Stomach (tissue), 19 donors: ENCODE results near the gene ZNF57. TPM values are rescaled to one million over a fixed set of nuclear protein-coding genes. Genes with fewer than 3 reads are reported as not detected.

ENCODE experiments used
- DNase-seq, 2 donors: peaks; one replicate each; pipeline versions ENCODE4 v3.0.0 to v3.0.0-alpha.2; 2013 to 2019
- H3K27ac ChIP-seq, 5 donors: fragments of 200-600 bp in 4 of 5; sonication (generic) in 4 of 5; one replicate each; pipeline ENCODE4 v1.5.1; 2013 to 2019; ENCODE audit warnings: mild to moderate bottlenecking in 1 of 5, moderate library complexity in 1 of 5
- H3K27me3 ChIP-seq, 3 donors: fragments of 200-600 bp; sonication (generic); one replicate each; pipeline ENCODE4 v1.5.1; 2017 to 2019; ENCODE audit warnings: mixed run types in 1 of 3
- H3K36me3 ChIP-seq, 4 donors: fragments of 200-600 bp; sonication (generic); 1 replicate in 3 of 4; 2 replicates in 1 of 4; pipeline ENCODE4 v1.5.1; 2016 to 2019
- H3K4me1 ChIP-seq, 4 donors: fragments of 200-600 bp; sonication (generic); one replicate each; pipeline ENCODE4 v1.5.1; 2016 to 2019
- H3K4me3 ChIP-seq, 4 donors: fragments of 200-600 bp; sonication (generic) in 3 of 4; one replicate each; pipeline ENCODE4 v1.5.1; 2016 to 2019; ENCODE audit warnings: mild to moderate bottlenecking in 1 of 4
- H3K9me3 ChIP-seq, 4 donors: fragments of 200-600 bp; sonication (generic); one replicate each; pipeline ENCODE4 v1.5.1; 2016 to 2019
- EP300 ChIP-seq: sonication (generic); formaldehyde crosslinking; IDR thresholded peaks from one replicate; pipeline ENCODE4 v1.6.1; 2017; ENCODE audit warnings: antibody characterized with exemption
- POLR2A ChIP-seq, 4 donors: fragments of 450-650 bp; IDR thresholded peaks; one replicate each; pipeline ENCODE4 v1.6.1; 2016; ENCODE audit warnings: antibody characterized with exemption in 4 of 4, control low read depth in 2 of 4, mild to moderate bottlenecking in 1 of 4, moderate library complexity in 1 of 4
- POLR2AphosphoS5 ChIP-seq, 3 donors: sonication (generic); formaldehyde crosslinking; IDR thresholded peaks; one replicate each; pipeline ENCODE4 v1.6.1; 2016; ENCODE audit warnings: antibody characterized with exemption in 3 of 3
- WGBS, 5 donors: extraction: QIAGEN DNeasy Blood & Tissue Kit in 3 of 5; methylation state at CpG; one replicate each; pipeline versions ENCODE4 v1.1.5 to v1.1.7; 2013 to 2018; 5-methylcytosine and 5-hydroxymethylcytosine counted together
- intact Hi-C: fragments of 100-400 bp; cut with DNase I; formaldehyde crosslinking; loops from one replicate; pipeline ENCODE4 v1.15.1; 2023; ENCODE audit warnings: low total_unique reads
- long read RNA-seq, 10 donors: transcript quantifications; one replicate each; lab custom pipeline, GENCODE V29; 2026
- polyA plus RNA-seq, 3 donors: library from polyadenylated mRNA; stranded (reverse); fragments of 200-250 nt; gene quantifications; one replicate each; pipeline ENCODE4 v1.2.3, GENCODE V29; 2013
- total RNA-seq, 5 donors: library from RNA; depleted of rRNA; stranded (reverse); fragments of >200 nt; gene quantifications; one replicate each; pipeline versions ENCODE4 v1.1.0 to v1.2.3, GENCODE V29; 2014 to 2016
- TF ChIP-seq, protein P1 (sequence below), 7 experiments: fragments of 450-650 bp in 4 of 7; fragments of 200-600 bp in 3 of 7; sonication (generic) in 3 of 7; IDR thresholded peaks; one replicate each; pipeline ENCODE4 v1.5.1; 2016 to 2019; ENCODE audit warnings: antibody characterized with exemption in 7 of 7, control low read depth in 2 of 7, mild to moderate bottlenecking in 1 of 7
- donor health status: healthy with polysubstance abuse.
- donor health status: Bipolar disorder and iron deficiency.
- donor health status: healthy.

Gene ZNF57
- total RNA-seq: 10 to 100 TPM in 4 of 5 donors, under 1 TPM in 1; 0.89 to 42.0 (median 16.5) TPM
- polyA plus RNA-seq: 10 to 100 TPM in 1 of 3 donors, 1 to 10 TPM in 2; 7.4 to 11.2 (median 9.5) TPM
- long read RNA-seq, donor 1, partial matches to known transcripts: 0 of 2 reads
- long read RNA-seq, donor 1, other reads (novel, unspliced or antisense): 0 of 2 reads
- long read RNA-seq, donor 2: 0 reads
- long read RNA-seq, donor 3, partial matches to known transcripts: 0 of 1 reads
- long read RNA-seq, donor 3, other reads (novel, unspliced or antisense): 0 of 1 reads
- long read RNA-seq, donor 4: 0 reads
- long read RNA-seq, donor 5, partial matches to known transcripts: 0 of 1 reads
- long read RNA-seq, donor 5, other reads (novel, unspliced or antisense): 0 of 1 reads
- long read RNA-seq, donor 6, transcript ZNF57-201 (4 exons, 2,003 nt): major isoform, 14 of 14 reads
- long read RNA-seq, donor 6, partial matches to known transcripts: 0 of 14 reads
- long read RNA-seq, donor 6, other reads (novel, unspliced or antisense): 0 of 14 reads
- long read RNA-seq, donor 7, partial matches to known transcripts: 0 of 4 reads
- long read RNA-seq, donor 7, other reads (novel, unspliced or antisense): 0 of 4 reads
- long read RNA-seq, donor 8, partial matches to known transcripts: 0 of 4 reads
- long read RNA-seq, donor 8, other reads (novel, unspliced or antisense): 0 of 4 reads
- long read RNA-seq, donor 9, partial matches to known transcripts: 0 of 3 reads
- long read RNA-seq, donor 9, other reads (novel, unspliced or antisense): 0 of 3 reads
- long read RNA-seq, donor 10, partial matches to known transcripts: 0 of 2 reads
- long read RNA-seq, donor 10, other reads (novel, unspliced or antisense): 0 of 2 reads

DNA sequence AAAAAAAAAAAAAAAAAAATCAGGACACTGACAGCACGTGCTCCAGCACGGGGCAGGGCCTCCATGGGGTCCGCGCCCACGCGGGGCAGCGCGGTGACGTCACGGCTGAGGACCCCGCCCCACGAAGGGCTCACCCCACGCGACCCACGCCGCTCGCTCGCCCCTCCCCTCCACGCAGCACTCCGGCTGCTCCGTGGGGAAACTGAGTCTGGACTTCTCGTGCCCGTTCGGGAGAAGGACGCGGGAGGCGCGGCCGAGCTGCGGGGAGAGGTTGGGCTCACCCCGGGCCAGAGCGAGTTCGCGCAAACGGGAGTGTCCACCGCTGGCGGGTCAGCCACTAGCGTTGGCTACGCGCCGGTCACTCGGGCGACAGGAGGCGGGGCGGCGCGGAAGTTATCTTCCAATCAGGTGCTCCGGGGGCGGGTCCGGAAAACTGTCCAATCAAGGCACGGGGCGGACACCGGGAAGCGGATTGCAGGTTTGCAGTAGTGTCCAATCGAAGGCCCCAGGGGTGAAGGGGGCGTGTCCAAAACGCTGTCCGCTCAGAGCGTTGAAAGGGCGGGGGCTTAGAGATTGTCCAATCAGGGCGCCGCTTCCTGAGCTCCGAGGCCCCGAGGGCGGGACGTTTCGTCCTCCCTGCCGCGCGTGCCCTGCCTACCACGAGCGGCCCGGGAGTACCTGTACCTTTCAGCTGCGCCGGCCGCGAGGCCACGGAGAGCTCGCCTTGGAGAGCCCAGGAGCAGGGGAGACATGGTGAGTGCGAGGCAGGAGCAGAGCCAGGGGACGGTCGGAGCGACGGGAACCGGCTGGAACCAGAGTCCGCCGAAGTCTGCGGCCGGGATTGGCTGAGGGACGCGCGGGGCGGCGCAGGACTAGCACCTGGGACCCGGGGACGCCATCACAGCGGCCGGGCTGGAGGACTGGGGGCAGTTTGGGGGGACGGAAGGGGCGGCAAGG is at the start of gene ZNF57:
Gene ZNF57, plus strand, starts transcription at position 633 of the 957 bp plus-strand sequence. Its CDS starts 118 bp downstream, at position 751.
- WGBS, 5 donors: 0 to 1% (median 1%) methylated on average over 27 to 100 of the region's 100 CpGs
- intact Hi-C loops: no loop called here
- Histone ChIP-seq H3K4me1 (peaks cover 10 to 30% (median 23%) of the 10 kb centered on the region in 4 donors), H3K27me3 (no peaks in the 10 kb centered on the region), H3K9me3 (peaks cover 0 to 13% (median 11%) of the 10 kb centered on the region in 4 donors), H3K36me3 (no peaks in the 10 kb centered on the region), H3K27ac (peak within 1 kb of the TSS; percentile 88 to 98 (median 89)), H3K4me3 (peak within 1 kb of the TSS; percentile 62 to 88 (median 77))
- peak; percentile 100 for DNase-seq
- TF ChIP-seq, protein P1, sequence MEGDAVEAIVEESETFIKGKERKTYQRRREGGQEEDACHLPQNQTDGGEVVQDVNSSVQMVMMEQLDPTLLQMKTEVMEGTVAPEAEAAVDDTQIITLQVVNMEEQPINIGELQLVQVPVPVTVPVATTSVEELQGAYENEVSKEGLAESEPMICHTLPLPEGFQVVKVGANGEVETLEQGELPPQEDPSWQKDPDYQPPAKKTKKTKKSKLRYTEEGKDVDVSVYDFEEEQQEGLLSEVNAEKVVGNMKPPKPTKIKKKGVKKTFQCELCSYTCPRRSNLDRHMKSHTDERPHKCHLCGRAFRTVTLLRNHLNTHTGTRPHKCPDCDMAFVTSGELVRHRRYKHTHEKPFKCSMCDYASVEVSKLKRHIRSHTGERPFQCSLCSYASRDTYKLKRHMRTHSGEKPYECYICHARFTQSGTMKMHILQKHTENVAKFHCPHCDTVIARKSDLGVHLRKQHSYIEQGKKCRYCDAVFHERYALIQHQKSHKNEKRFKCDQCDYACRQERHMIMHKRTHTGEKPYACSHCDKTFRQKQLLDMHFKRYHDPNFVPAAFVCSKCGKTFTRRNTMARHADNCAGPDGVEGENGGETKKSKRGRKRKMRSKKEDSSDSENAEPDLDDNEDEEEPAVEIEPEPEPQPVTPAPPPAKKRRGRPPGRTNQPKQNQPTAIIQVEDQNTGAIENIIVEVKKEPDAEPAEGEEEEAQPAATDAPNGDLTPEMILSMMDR (IDR thresholded peaks at IDR 0.05): no peak
- TF ChIP-seq POLR2AphosphoS5 (IDR thresholded peaks at IDR 0.05) (peak in 2 of 3 donors; percentile 83 to 93), POLR2A (IDR thresholded peaks at IDR 0.05) (peak in 1 of 4 donors; percentile 73)

DNA sequence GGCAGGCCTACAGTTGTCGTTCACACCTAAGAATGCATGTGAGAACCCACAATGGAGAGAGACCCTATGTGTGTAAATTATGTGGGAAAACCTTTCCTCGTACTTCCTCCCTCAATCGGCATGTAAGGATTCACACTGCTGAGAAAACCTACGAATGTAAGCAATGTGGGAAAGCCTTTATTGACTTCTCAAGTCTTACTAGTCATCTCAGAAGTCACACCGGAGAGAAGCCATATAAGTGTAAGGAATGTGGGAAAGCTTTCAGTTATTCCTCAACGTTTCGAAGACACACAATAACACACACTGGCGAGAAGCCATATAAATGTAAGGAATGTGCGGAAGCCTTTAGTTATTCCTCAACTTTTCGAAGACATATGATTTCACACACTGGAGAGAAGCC is 48.1 kb upstream of the ZNF57 start:
- H3K4me3 ChIP-seq: no peak overlapping the region
- H3K9me3 ChIP-seq: peaks cover 53 to 100% (median 87%) of the 10 kb centered on the region in 4 donors

DNA sequence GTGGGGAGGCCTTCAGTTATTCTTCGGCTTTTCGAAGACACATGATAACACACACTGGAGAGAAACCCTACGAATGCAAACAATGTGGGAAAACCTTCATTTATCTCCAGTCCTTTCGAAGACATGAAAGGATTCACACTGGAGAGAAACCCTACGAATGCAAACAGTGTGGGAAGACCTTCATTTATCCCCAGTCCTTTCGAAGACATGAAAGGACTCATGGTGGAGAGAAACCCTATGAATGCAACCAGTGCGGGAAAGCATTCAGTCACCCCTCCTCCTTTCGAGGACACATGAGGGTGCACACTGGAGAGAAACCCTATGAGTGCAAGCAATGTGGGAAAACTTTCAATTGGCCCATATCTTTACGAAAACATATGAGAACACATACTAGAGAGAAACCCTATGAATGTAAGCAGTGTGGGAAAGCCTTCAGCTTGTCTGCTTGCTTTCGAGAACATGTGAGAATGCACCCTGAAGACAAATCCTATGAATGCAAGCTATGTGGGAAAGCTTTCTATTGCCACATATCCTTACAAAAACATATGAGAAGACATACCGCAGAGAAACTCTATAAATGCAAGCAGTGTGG is 47.6 kb upstream of the ZNF57 start:
- peaks cover 34 to 84% (median 55%) of the 10 kb centered on the region in 4 donors for H3K36me3 ChIP-seq
- H3K27ac ChIP-seq: no peak overlapping the region
- H3K27me3 ChIP-seq: no peaks in the 10 kb centered on the region
- no peak for DNase-seq
- intact Hi-C loops: no loop called here
- H3K4me1 ChIP-seq: peaks cover 0 to 8% (median 0%) of the 10 kb centered on the region in 4 donors
- TF ChIP-seq EP300 (no peak), POLR2AphosphoS5 (IDR thresholded peaks at IDR 0.05) (no peak), POLR2A (IDR thresholded peaks at IDR 0.05) (no peak)
- TF ChIP-seq, protein P1 (IDR thresholded peaks at IDR 0.05): no peak
- 94 to 98% (median 96%) methylated on average over 11 of the region's 11 CpGs for WGBS, 5 donors
- no peak overlapping the region for H3K4me3 ChIP-seq
- peaks cover 55 to 100% (median 89%) of the 10 kb centered on the region in 4 donors for H3K9me3 ChIP-seq

More for the DNA sequence above, 48.1 kb upstream of the ZNF57 start:
- peaks cover 34 to 83% (median 52%) of the 10 kb centered on the region in 4 donors for H3K36me3 ChIP-seq
- WGBS, 5 donors: 96 to 99% (median 98%) methylated on average over 10 of the region's 10 CpGs
- no peak overlapping the region for H3K27ac ChIP-seq
- H3K4me1 ChIP-seq: peaks cover 0 to 8% (median 0%) of the 10 kb centered on the region in 4 donors
- no peaks in the 10 kb centered on the region for H3K27me3 ChIP-seq
- no peak for TF ChIP-seq POLR2A (IDR thresholded peaks at IDR 0.05)
- no peak for TF ChIP-seq EP300
- DNase-seq: no peak
- intact Hi-C loops: no loop called here

- no peaks in the 10 kb centered on the region for H3K4me1 ChIP-seq
- no peak for DNase-seq
- H3K9me3 ChIP-seq: peaks cover 54 to 100% (median 89%) of the 10 kb centered on the region in 4 donors
- H3K4me3 ChIP-seq: no peak overlapping the region
- H3K36me3 ChIP-seq: peaks cover 34 to 87% (median 55%) of the 10 kb centered on the region in 4 donors
- no peaks in the 10 kb centered on the region for H3K27me3 ChIP-seq
- intact Hi-C loops: no loop called here
- no peak overlapping the region for H3K27ac ChIP-seq
- TF ChIP-seq EP300: no peak
- TF ChIP-seq, protein P1 (IDR thresholded peaks at IDR 0.05): no peak
- no peak for TF ChIP-seq POLR2AphosphoS5 (IDR thresholded peaks at IDR 0.05)
- no peak for TF ChIP-seq POLR2A (IDR thresholded peaks at IDR 0.05)
- 92 to 97% (median 95%) methylated on average over 3 of the region's 3 CpGs for WGBS, 5 donors
Measured at GRCh38 chr19:2854849-2855248, 45.9 kb upstream of the ZNF57 start.
